AG09309 (cell line): ENCODE measurements around the gene CTNND1.
A peak's percentile ranks its signal among the peaks of the same experiment; 100 is the strongest.

Source experiments
- DNase-seq: peaks from one replicate; pipeline ENCODE4 v3.0.0-alpha.2; 2010; ENCODE audit warnings: low read depth
- H3K4me3 ChIP-seq: 2 replicates; pipeline ENCODE4 v1.5.1; 2011; ENCODE audit warnings: mild to moderate bottlenecking, low read depth, low read length, moderate library complexity; ENCODE audit not compliant: control insufficient read depth
- CTCF ChIP-seq: IDR thresholded peaks from 2 replicates; pipeline ENCODE4 v1.5.1; 2011; ENCODE audit warnings: mild to moderate bottlenecking, low read depth, low read length, inconsistent platforms; ENCODE audit not compliant: insufficient read depth, control insufficient read depth; ENCODE audit errors: missing control alignments

Gene CTNND1

GRCh38 chr11:57745206-57745605, 16.4 kb upstream of the CTNND1 start:
- TF ChIP-seq CTCF = no peak
- no peak for DNase-seq
- H3K4me3 ChIP-seq = no peak overlapping the region

- no peak for TF ChIP-seq CTCF
Measured at GRCh38 chr11:57746920-57747319, 14.7 kb upstream of the CTNND1 start.

GRCh38 chr11:57751176-57751575, 10.4 kb upstream of the CTNND1 start:
- no peak overlapping the region for H3K4me3 ChIP-seq
- no peak for TF ChIP-seq CTCF
- DNase-seq = no peak

More at GRCh38 chr11:57746920-57747319, 14.7 kb upstream of the CTNND1 start:
- no peak overlapping the region for H3K4me3 ChIP-seq
- DNase-seq = no peak

- peak; percentile 42 for TF ChIP-seq CTCF
- no peak for DNase-seq
- H3K4me3 ChIP-seq = no peak within 1 kb of the TSS
Measured at GRCh38 chr11:57751676-57752253, 9.8 kb upstream of the CTNND1 start, which contains the start of gene BTBD18. Gene BTBD18 (minus strand): TSS chr11:57751819. CDS start chr11:57751188, 631 bp downstream.

- TF ChIP-seq CTCF = no peak
- no peak overlapping the region for H3K4me3 ChIP-seq
- no peak for DNase-seq
Measured at GRCh38 chr11:57752954-57753353, 8.6 kb upstream of the CTNND1 start.

GRCh38 chr11:57758174-57758573, 3.4 kb upstream of the CTNND1 start:
- H3K4me3 ChIP-seq = no peak overlapping the region
- no peak for TF ChIP-seq CTCF
- DNase-seq = no peak
